Keratinocyte (primary cell): ENCODE results near the gene ZBTB4. TPM values are rescaled to one million over a fixed set of nuclear protein-coding genes. Genes with fewer than 3 reads are reported as not detected.

Experiments used
- DNase-seq: peaks from one replicate; pipeline ENCODE4 v3.0.0-alpha.2; 2011; ENCODE audit warnings: low read depth, missing footprints, low spot score
- FAIRE-seq: peaks from 2 replicates; lab custom pipeline; 2011; peaks lifted over from hg19 to GRCh38; lab: Jason Lieb, UNC
- H2AFZ ChIP-seq: 2 replicates; pipeline ENCODE4 v1.6.0; 2012; ENCODE audit warnings: low read length, control low read depth, inconsistent platforms; ENCODE audit not compliant: control insufficient read depth
- H3K27ac ChIP-seq: 2 replicates; pipeline ENCODE4 v1.5.1; 2011; ENCODE audit warnings: low read length; ENCODE audit not compliant: control insufficient read depth, insufficient read depth
- H3K27me3 ChIP-seq: 3 replicates; pipeline ENCODE4 v1.6.0; 2011; ENCODE audit warnings: low read length; ENCODE audit not compliant: control insufficient read depth, insufficient read depth; ENCODE audit errors: extremely low read depth
- H3K36me3 ChIP-seq, 2 experiments: 2 replicates in 1 of 2; 3 replicates in 1 of 2; pipeline ENCODE4 v1.5.1; 2011; ENCODE audit warnings: low read length in 2 of 2, mild to moderate bottlenecking in 1 of 2; ENCODE audit not compliant: control insufficient read depth in 2 of 2, insufficient read depth in 2 of 2; ENCODE audit errors: extremely low read depth in 1 of 2
- H3K4me1 ChIP-seq: 3 replicates; pipeline ENCODE4 v1.5.1; 2011; ENCODE audit warnings: low read length; ENCODE audit not compliant: control insufficient read depth, insufficient read depth; ENCODE audit errors: extremely low read depth
- H3K4me2 ChIP-seq: 3 replicates; pipeline ENCODE4 v1.6.0; 2011; ENCODE audit warnings: low read depth, low read length; ENCODE audit not compliant: control insufficient read depth, insufficient read depth; ENCODE audit errors: extremely low read depth
- H3K4me3 ChIP-seq, 3 experiments: fragments of 200-600 bp in 1 of 3; sonication (generic) in 1 of 3; 2 replicates in 2 of 3; 3 replicates in 1 of 3; pipeline ENCODE4 v1.5.1; 2011 to 2016; ENCODE audit warnings: low read length in 3 of 3, mild to moderate bottlenecking in 3 of 3, control low read depth in 2 of 3, inconsistent platforms in 1 of 3, low read depth in 1 of 3, mixed read lengths in 1 of 3, mixed run types in 1 of 3, moderate library complexity in 1 of 3; ENCODE audit not compliant: control insufficient read depth in 2 of 3, insufficient read depth in 2 of 3; ENCODE audit errors: extremely low read depth in 1 of 3
- H3K79me2 ChIP-seq: 2 replicates; pipeline ENCODE4 v1.6.0; 2012; ENCODE audit warnings: low read length; ENCODE audit not compliant: control insufficient read depth, insufficient read depth
- H3K9ac ChIP-seq: 3 replicates; pipeline ENCODE4 v1.6.0; 2011; ENCODE audit warnings: low read length; ENCODE audit not compliant: control insufficient read depth, insufficient read depth; ENCODE audit errors: extremely low read depth
- H3K9me1 ChIP-seq: 3 replicates; pipeline ENCODE4 v1.6.0; 2011; ENCODE audit warnings: low read length; ENCODE audit not compliant: control insufficient read depth, insufficient read depth; ENCODE audit errors: extremely low read depth
- H3K9me3 ChIP-seq: 2 replicates; pipeline ENCODE4 v1.5.1; 2012; ENCODE audit warnings: low read depth, low read length; ENCODE audit not compliant: control insufficient read depth
- H4K20me1 ChIP-seq: 3 replicates; pipeline ENCODE4 v1.6.0; 2011; ENCODE audit warnings: low read length; ENCODE audit not compliant: control insufficient read depth, insufficient read depth; ENCODE audit errors: extremely low read depth
- CTCF ChIP-seq, 3 experiments: IDR thresholded peaks in 1 of 3; conservative IDR thresholded peaks in 1 of 3; optimal IDR thresholded peaks in 1 of 3; 2 replicates in 2 of 3; 3 replicates in 1 of 3; pipeline versions ENCODE3 to v1.5.1; 2011; ENCODE audit warnings: low read length in 3 of 3, mild to moderate bottlenecking in 3 of 3, moderate library complexity in 2 of 3, control low read depth in 1 of 3, inconsistent platforms in 1 of 3; ENCODE audit not compliant: insufficient read depth in 2 of 3; ENCODE audit errors: extremely low read depth in 1 of 3
- EZH2 ChIP-seq: IDR thresholded peaks from one replicate; pipeline ENCODE4 v1.6.1; 2012; ENCODE audit warnings: inconsistent platforms, mild to moderate bottlenecking, low read length, moderate library complexity
- dilution Hi-C: fragments of 300-500 bp; cut with MboI; formaldehyde crosslinking; loops from one replicate; pipeline ENCODE4 v1.7.0; 2020; ENCODE audit warnings: low sequenced_read_pairs; ENCODE audit not compliant: extremely low pct_ligation_motif_present
- polyA plus RNA-seq, 5 experiments: library from polyadenylated mRNA; depleted of rRNA in 3 of 5; stranded (reverse) in 3 of 5; stranded (forward) in 1 of 5; unstranded in 1 of 5; fragments of >200 nt; gene quantifications; 1 replicate in 1 of 5; 2 replicates in 3 of 5; 3 replicates in 1 of 5; pipeline versions ENCODE4 v1.2.1 to v1.2.3, GENCODE V29; 2011 to 2012; ENCODE audit warnings: missing spikeins in 2 of 5, low read depth in 1 of 5, low replicate concordance in 1 of 5

ZBTB4 gene
- polyA plus RNA-seq, 1 donor (not counting 4 experiments of a cell fraction or from before 2014, with no cell fraction given) = 20.9 TPM

- Histone ChIP-seq H3K79me2 (peaks cover 68% of the 10 kb centered on the region), H3K9ac (no peak overlapping the region), H4K20me1 (no peaks in the 10 kb centered on the region)
Measured at GRCh38 chr17:7468804-7469389, 10.5 kb downstream of the ZBTB4 start.

GRCh38 chr17:7468290-7468689, 11.1 kb downstream of the ZBTB4 start:
- H3K4me3 ChIP-seq = no peak overlapping the region
- H3K36me3 ChIP-seq = peaks cover 14 to 21% of the 10 kb centered on the region in 2 experiments
- H3K9me3 ChIP-seq = no peaks in the 10 kb centered on the region
- no peak for TF ChIP-seq CTCF (optimal IDR thresholded peaks at IDR 0.05 in 1 of 3, IDR thresholded peaks at IDR 0.05 in 1 of 3, conservative IDR thresholded peaks at IDR 0.05 in 1 of 3; ENCODE audit: extremely low read depth in 1 of 3, insufficient read depth in 2 of 3, low read length in 3 of 3)
- no peak for TF ChIP-seq EZH2
- no peak overlapping the region for H3K9ac ChIP-seq
- dilution Hi-C loops = no loop called here
- H3K79me2 ChIP-seq = peaks cover 62% of the 10 kb centered on the region
- H4K20me1 ChIP-seq = no peaks in the 10 kb centered on the region
- peaks cover 12% of the 10 kb centered on the region for H3K4me1 ChIP-seq
- FAIRE-seq = no peak
- no peak overlapping the region for H2AFZ ChIP-seq
- H3K27me3 ChIP-seq = no peaks in the 10 kb centered on the region
- H3K9me1 ChIP-seq = peaks cover 3% of the 10 kb centered on the region
- DNase-seq = no peak
- no peak overlapping the region for H3K27ac ChIP-seq
- no peak overlapping the region for H3K4me2 ChIP-seq

More at GRCh38 chr17:7468804-7469389, 10.5 kb downstream of the ZBTB4 start:
- dilution Hi-C loops = no loop called here
- H3K4me3 ChIP-seq = no peak overlapping the region
- no peak overlapping the region for H3K27ac ChIP-seq
- no peaks in the 10 kb centered on the region for H3K27me3 ChIP-seq
- no peaks in the 10 kb centered on the region for H3K9me3 ChIP-seq
- DNase-seq (no peak), FAIRE-seq (no peak)
- peaks cover 14 to 16% of the 10 kb centered on the region in 2 experiments for H3K36me3 ChIP-seq
- H3K4me2 ChIP-seq = no peak overlapping the region
- H3K9me1 ChIP-seq = peaks cover 3% of the 10 kb centered on the region
- H2AFZ ChIP-seq = no peak overlapping the region
- TF ChIP-seq CTCF (optimal IDR thresholded peaks at IDR 0.05 in 1 of 3, IDR thresholded peaks at IDR 0.05 in 1 of 3, conservative IDR thresholded peaks at IDR 0.05 in 1 of 3; ENCODE audit: extremely low read depth in 1 of 3, insufficient read depth in 2 of 3, low read length in 3 of 3) (no peak), EZH2 (no peak)
- peaks cover 7% of the 10 kb centered on the region for H3K4me1 ChIP-seq
